Stimulated activated effector memory CD8-positive, alpha-beta T cell treated with anti-CD3 and anti-CD28 coated beads, Interleukin-12 subunit alpha, Interleukin-12 subunit beta, amount 100 ng/mL, for 72 hours (primary cell): Measurements from ENCODE around the gene MCF2L.
A peak's percentile ranks its signal among the peaks of the same experiment; 100 is the strongest.
"Not testable (repeated sequence)": the region's sequence is repeated elsewhere in the genome, so short reads cannot be mapped to it uniquely, and the experiment has no call there.

Source experiments
- ATAC-seq: fragments of 150-1000 bp; cut with Tn5 transposase; 2 replicates; pipeline ENCODE4 v1.10.0; 2021
- DNase-seq, 2 donors: peaks; one replicate each; pipeline ENCODE4 v3.0.0; 2021 to 2022; ENCODE audit warnings: low spot score in 2 of 2
- H3K27ac Mint-ChIP-seq: one replicate; pipeline ENCODE4 v1.8.0; 2022; ENCODE audit warnings: mild to moderate bottlenecking, mixed read lengths
- H3K36me3 Mint-ChIP-seq: one replicate; pipeline ENCODE4 v1.8.0; 2022; ENCODE audit warnings: mild to moderate bottlenecking, mixed read lengths
- H3K4me1 Mint-ChIP-seq: one replicate; pipeline ENCODE4 v1.8.0; 2022; ENCODE audit warnings: mixed read lengths
- H3K4me3 Mint-ChIP-seq: one replicate; pipeline ENCODE4 v1.8.0; 2022; ENCODE audit warnings: mild to moderate bottlenecking, mixed read lengths
- H3K9me3 Mint-ChIP-seq: one replicate; pipeline ENCODE4 v1.8.0; 2022; ENCODE audit warnings: mixed read lengths

The MCF2L gene

DNA sequence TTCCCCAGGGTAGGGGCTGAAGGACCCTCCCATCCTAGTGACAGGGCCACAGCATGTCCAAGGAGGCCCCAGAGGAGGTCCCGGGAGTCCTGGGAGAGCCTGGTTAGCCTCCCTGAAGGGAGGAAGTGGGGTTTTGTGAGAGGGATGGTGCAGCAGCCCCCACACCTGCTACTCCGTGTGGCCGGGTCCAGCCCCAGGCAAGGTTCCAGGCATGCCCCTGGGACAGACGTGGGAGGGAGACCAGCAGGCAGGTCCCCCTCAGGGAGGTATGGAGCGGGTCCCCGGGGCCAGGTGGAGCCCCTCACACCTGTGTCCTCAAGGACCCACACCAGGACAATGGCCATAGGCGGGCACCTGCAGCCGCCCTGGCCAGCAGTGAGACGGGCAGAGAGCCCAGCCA, 134.6 kb downstream of the MCF2L start:
- no peaks in the 10 kb centered on the region for H3K4me1 Mint-ChIP-seq
- peaks cover 12% of the 10 kb centered on the region for H3K36me3 Mint-ChIP-seq
- DNase-seq (no peak), ATAC-seq (no peak)
- H3K27ac Mint-ChIP-seq = no peak overlapping the region
- no peak overlapping the region for H3K4me3 Mint-ChIP-seq
- no peaks in the 10 kb centered on the region for H3K9me3 Mint-ChIP-seq

- ATAC-seq = no peak
- Mint-ChIP-seq H3K4me3 (no peak within 1 kb of the TSS), H3K27ac (peak within 1 kb of the TSS; percentile 90), H3K4me1 (no peaks in the 10 kb centered on the region), H3K36me3 (peaks cover 25% of the 10 kb centered on the region), H3K9me3 (no peaks in the 10 kb centered on the region)
- DNase-seq = no peak
These were observed 136.3 kb downstream of the MCF2L start, which contains the start of gene F7 for GRCh38 chr13:113105032-113105920. TSS of gene F7 (plus strand) at chr13:113105791. CDS start at chr13:113105842, 51 bp downstream.

DNA sequence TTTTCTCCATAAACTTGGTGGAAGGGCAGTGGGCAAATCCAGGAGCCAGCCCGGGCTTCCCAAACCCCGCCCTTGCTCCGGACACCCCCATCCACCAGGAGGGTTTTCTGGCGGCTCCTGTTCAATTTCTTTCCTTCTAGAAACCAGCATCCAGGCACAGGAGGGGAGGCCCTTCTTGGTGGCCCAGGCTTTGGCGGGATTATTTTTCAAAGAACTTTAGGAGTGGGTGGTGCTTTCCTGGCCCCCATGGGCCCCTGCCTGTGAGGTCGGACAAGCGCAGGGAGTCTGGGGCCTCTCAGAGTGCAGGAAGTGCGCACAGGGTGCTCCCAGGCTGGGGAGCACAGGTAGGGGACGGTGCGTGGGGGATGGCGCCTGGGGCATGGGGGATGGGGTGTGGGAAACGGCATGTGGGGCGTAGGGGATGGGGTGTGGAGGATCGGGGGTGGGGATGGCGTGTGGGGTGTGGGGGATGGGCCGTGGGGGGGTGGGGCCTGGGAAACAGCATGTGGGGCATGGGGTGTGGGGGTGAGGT, 137.0 kb downstream of the MCF2L start:
- DNase-seq (no peak), ATAC-seq (no peak)
- H3K27ac Mint-ChIP-seq = no peak overlapping the region
- peaks cover 25% of the 10 kb centered on the region for H3K36me3 Mint-ChIP-seq
- H3K9me3 Mint-ChIP-seq = no peaks in the 10 kb centered on the region
- no peak overlapping the region for H3K4me3 Mint-ChIP-seq
- no peaks in the 10 kb centered on the region for H3K4me1 Mint-ChIP-seq

- DNase-seq (no peak), ATAC-seq (peak; percentile 29)
- peaks cover 25% of the 10 kb centered on the region for H3K36me3 Mint-ChIP-seq
- H3K4me1 Mint-ChIP-seq = no peaks in the 10 kb centered on the region
- peak overlapping the region; percentile 90 for H3K27ac Mint-ChIP-seq
- H3K9me3 Mint-ChIP-seq = no peaks in the 10 kb centered on the region
- no peak overlapping the region for H3K4me3 Mint-ChIP-seq
These were observed 137.8 kb downstream of the MCF2L start for GRCh38 chr13:113106711-113107351.

DNA sequence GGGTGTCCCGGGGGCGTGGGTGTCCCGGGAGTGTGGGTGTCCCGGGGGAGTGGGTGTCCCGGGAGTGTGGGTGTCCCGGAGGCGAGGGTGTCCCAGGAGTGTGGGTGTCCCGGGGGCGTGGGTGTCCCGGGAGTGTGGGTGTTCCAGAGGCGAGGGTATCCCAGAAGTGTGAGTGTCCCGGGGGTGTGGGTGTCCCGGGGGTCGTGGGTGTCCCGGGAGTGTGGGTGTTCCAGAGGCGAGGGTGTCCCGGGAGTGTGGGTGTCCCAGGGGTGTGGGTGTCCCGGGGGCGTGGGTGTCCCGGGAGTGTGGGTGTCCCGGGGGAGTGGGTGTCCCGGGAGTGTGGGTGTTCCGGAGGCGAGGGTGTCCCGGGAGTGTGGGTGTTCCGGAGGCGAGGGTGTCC, 139.5 kb downstream of the MCF2L start:
- H3K36me3 Mint-ChIP-seq = peaks cover 25% of the 10 kb centered on the region
- not testable (repeated sequence) for H3K9me3 Mint-ChIP-seq, H3K4me3 Mint-ChIP-seq, ATAC-seq, DNase-seq, H3K27ac Mint-ChIP-seq, H3K4me1 Mint-ChIP-seq

- H3K27ac Mint-ChIP-seq = peak overlapping the region; percentile 92
- H3K36me3 Mint-ChIP-seq = peaks cover 25% of the 10 kb centered on the region
- ATAC-seq = peak; percentile 33
- H3K4me1 Mint-ChIP-seq = no peaks in the 10 kb centered on the region
- peak in 1 of 2 donors; percentile 14 for DNase-seq
- H3K9me3 Mint-ChIP-seq = no peaks in the 10 kb centered on the region
- H3K4me3 Mint-ChIP-seq = peak overlapping the region; percentile 62
These were observed 140.4 kb downstream of the MCF2L start for GRCh38 chr13:113109151-113110047.

- Mint-ChIP-seq H3K27ac (no peak overlapping the region), H3K36me3 (peaks cover 25% of the 10 kb centered on the region), H3K4me3 (peak overlapping the region; percentile 62), H3K4me1 (no peaks in the 10 kb centered on the region), H3K9me3 (no peaks in the 10 kb centered on the region)
- ATAC-seq = peak; percentile 45
- peak; percentile 28 to 53 for DNase-seq
These were observed 141.2 kb downstream of the MCF2L start for GRCh38 chr13:113110048-113110851.

GRCh38 chr13:113110852-113111315, 141.9 kb downstream of the MCF2L start:
- Mint-ChIP-seq H3K4me3 (peak overlapping the region; percentile 62), H3K27ac (no peak overlapping the region), H3K36me3 (peaks cover 25% of the 10 kb centered on the region), H3K9me3 (no peaks in the 10 kb centered on the region), H3K4me1 (no peaks in the 10 kb centered on the region)
- DNase-seq (no peak), ATAC-seq (peak; percentile 27)

DNA sequence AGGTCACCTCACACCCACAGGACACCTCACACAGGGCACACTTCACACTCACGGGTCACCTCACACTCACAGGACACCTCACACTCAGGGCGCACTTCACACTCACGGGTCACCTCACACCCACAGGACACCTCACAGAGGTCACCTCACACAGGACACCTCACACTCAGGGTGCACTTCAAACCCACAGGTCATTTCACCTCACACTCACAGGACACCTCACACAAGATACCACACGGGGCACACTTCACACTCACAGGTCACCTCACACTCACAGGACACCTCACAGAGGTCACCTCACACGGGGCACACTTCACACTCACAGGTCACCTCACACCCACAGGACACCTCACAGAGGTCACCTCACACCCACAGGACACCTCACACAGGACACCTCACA, 142.8 kb downstream of the MCF2L start:
- H3K36me3 Mint-ChIP-seq = peaks cover 23% of the 10 kb centered on the region
- H3K27ac Mint-ChIP-seq, DNase-seq, ATAC-seq, H3K4me1 Mint-ChIP-seq, H3K9me3 Mint-ChIP-seq, H3K4me3 Mint-ChIP-seq: not testable (repeated sequence)

- not testable (repeated sequence) for H3K27ac Mint-ChIP-seq, DNase-seq, ATAC-seq, H3K9me3 Mint-ChIP-seq, H3K4me1 Mint-ChIP-seq, H3K4me3 Mint-ChIP-seq
- H3K36me3 Mint-ChIP-seq = peaks cover 18% of the 10 kb centered on the region
These were observed 143.5 kb downstream of the MCF2L start for GRCh38 chr13:113112475-113112874.

GRCh38 chr13:113112893-113113845, 144.2 kb downstream of the MCF2L start:
- H3K27ac Mint-ChIP-seq = no peak overlapping the region
- no peak for ATAC-seq

GRCh38 chr13:113113846-113114271, 144.8 kb downstream of the MCF2L start:
- H3K4me3 Mint-ChIP-seq = no peak overlapping the region
- peaks cover 11% of the 10 kb centered on the region for H3K36me3 Mint-ChIP-seq
- no peak for ATAC-seq
- no peak for DNase-seq
- H3K4me1 Mint-ChIP-seq = no peaks in the 10 kb centered on the region
- no peaks in the 10 kb centered on the region for H3K9me3 Mint-ChIP-seq
- H3K27ac Mint-ChIP-seq = no peak overlapping the region

More at GRCh38 chr13:113112893-113113845, 144.2 kb downstream of the MCF2L start:
- DNase-seq = no peak
- H3K4me1 Mint-ChIP-seq = no peaks in the 10 kb centered on the region
- no peaks in the 10 kb centered on the region for H3K9me3 Mint-ChIP-seq
- H3K36me3 Mint-ChIP-seq = peaks cover 18% of the 10 kb centered on the region
- H3K4me3 Mint-ChIP-seq = no peak overlapping the region
